HG02610 (cell line): ENCODE measurements around the gene SEMA3B.
"Not testable (repeated sequence)": the region's sequence is repeated elsewhere in the genome, so short reads cannot be mapped to it uniquely, and the experiment has no call there.

Experiments used
- ATAC-seq: cut with Tn5 transposase; IDR thresholded peaks from one replicate; pipeline ENCODE4 v1.9.1; 2021; ENCODE audit warnings: mild to moderate bottlenecking, moderate library complexity; ENCODE audit not compliant: unreplicated experiment

The SEMA3B gene

DNA sequence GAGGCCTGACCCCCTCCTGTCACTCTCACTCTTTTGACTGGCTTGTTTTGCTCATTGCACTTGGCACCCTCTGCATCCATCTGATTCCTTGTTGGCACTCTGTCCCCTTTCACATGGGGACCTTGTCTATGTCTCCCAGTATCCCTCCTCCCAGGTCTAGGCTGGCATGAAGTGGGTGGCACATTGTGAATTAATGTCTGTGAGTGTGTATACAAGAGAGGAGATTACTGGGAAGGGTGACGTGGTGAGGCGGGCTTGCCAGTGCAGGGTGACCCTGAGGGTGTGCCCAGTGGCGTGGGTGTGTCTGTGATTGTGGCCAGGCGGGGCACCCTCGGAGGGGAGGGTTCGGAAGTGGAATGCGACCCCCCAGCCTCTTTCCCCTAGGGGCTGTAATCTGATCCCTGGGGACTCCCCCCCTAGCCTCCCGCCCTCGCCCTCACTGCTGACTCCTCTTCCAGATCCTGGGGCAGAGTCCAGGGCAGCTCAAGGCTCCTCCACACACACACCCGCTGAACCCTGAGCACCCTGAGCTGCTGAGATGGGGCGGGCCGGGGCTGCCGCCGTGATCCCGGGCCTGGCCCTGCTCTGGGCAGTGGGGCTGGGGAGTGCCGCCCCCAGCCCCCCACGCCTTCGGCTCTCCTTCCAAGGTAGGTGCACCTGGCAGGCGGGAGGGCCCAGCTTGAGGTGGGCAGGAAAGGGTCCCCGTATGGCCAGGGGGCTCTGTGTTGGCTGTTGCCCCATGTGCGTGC lies at the start of gene SEMA3B:
SEMA3B (plus strand) TSS at position 445 of the 749 bp plus-strand sequence; CDS start at position 539, 94 bp downstream.
- no peak for ATAC-seq

DNA sequence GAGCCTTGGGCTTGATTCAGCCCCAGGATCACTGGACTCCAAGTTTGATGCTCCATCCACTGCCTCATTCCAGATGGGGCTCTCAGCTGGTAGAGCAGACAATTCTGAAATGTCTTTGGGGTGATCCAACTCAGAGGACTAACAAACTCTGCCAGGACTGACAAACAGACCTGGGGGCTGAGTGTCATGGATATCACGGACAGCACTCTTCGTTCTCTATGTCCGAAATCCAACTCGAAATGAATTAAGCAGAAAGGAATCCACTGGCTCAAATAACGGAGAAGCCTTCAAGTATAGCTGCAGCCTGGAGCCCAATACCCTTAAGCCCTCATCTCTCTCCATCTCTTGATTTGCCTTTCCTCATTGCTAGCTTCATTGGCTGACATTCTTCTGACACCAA lies 49.7 kb upstream of the SEMA3B start:
- no peak for ATAC-seq

DNA sequence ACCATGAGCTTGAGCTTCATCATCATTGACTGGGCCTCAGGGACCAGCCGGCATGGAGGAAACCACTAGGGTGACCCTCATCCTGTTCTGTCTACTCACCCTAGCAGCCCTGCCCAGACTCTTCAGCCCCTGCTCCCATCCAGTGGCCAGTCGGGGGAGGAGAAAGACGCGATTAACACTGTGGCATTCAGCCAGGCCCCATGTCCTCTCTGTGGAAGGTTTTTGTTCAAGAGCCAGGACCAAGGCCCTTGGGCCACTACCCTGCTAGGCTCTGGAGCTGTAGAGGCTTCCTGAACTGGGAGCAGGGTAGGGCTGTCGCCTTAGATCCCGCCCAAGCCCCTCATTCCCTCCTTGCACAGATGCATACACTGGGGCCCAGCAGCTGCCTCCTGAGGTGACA lies 48.8 kb upstream of the SEMA3B start:
- ATAC-seq = no peak

DNA sequence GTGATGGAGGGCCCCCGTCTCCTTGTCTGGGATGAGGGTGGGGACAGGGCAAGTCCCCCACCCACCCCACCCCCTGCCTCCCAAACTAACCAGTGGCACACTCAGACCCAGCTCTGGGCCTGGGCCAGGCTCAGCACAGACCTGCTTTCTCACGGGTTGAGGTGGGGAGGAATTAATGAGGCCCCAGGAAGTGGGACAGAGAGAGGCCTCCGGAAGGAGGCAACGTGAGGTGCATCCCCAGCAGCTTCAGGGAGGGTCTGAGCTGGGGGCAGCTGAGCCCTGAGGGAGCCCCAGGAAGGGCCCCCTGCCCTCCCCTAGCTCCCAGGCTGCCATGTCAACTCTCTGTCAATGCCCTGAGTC lies 47.9 kb upstream of the SEMA3B start:
- ATAC-seq = no peak

DNA sequence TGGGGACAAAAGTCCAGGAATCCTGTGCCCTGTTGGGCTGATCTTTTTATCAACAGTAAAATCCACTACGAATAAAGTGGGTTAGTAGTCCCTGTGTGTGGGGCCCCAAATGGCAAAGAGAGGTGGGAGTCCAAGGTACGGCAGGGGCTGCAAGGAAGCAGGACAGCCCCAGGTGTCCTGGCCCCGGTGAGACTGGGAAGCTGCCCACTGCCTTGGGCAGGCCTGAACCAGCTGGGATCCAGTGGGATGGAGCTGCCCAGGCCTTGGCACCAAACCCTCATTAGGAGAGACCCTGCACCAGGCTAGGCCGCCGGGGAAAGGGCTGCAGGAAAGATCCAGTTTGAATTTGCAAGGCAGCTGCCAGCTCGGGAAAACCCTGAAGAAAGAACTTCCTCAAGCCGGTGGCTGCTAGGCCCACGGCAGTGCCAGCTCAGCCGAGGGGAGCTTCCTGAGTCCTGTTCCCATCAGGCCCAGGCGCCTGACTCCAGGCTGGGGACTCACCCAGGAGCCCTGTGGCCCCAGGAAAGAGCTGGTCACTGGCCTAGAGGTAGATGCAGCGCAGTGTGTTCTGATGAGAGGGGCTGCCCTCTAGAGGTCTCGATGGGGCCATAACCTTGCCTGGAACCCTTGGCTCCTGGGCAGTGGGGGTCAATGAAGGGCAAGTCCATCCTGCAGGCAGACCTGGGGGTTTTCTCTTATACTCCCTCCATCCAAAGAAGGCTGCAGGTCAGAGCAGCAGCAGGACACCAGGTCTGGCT lies 47.4 kb upstream of the SEMA3B start:
- ATAC-seq = no peak

DNA sequence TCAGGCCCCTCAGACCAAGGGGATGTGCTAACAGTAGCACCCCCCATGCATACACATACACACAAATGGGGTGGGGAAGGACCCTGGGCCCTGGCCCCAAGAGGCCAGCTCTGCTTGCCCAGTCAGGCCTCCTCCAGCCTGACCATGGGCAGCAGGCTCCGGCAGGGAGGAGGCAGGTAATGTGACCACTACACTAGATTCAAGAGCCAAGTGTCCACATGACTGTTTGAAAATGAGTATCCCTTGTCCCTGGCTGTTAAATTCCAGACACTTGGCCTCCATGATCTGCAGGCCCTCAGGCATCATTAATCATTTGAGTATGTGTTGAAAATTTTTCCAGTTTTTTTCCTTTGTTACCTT lies 46.8 kb upstream of the SEMA3B start:
- ATAC-seq = no peak

DNA sequence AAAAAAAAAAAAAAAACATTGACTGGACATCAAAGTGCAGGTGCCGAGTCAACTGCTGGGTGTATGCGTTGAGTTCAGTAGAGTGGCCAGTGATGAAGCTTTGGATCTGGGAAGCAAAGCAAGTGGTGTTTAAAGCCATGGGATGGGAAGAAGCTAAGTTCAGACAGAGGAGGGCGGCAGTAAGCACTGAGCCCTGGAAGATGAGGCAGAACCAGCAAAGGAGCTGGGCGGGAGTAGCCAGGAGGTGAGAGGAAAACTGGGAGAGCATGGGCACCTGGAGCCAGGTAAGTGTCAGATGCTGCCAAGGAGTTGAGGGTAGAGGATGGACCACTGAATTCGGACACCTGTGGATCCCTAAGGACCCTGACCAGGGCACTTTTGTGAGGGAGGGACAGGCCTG lies 44.3 kb upstream of the SEMA3B start:
- no peak for ATAC-seq

DNA sequence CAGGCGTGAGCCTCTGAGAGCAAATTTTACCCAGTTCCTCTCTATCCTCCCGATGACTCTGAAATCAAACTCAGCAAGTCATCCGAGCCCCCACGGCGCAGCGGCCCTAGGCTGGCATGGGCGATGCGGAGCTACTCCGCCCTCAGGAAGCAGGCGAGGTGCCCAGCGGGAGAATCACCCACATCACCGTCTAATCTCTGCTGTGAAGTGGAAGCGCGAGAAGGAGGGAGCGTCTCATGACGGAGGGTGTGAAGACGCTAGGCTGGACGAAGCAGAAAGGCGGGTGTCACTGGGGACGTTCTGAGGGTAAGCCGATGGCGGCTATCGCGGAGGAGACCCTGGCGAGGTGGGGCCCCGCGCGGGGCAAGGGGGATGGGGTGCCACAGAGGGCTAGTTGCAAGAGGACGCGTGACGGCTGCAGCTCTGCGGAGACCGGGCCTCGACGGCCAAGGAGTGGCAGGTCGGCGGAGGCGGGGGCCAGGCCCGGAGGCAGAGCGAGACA lies 42.0 kb upstream of the SEMA3B start:
- no peak for ATAC-seq

DNA sequence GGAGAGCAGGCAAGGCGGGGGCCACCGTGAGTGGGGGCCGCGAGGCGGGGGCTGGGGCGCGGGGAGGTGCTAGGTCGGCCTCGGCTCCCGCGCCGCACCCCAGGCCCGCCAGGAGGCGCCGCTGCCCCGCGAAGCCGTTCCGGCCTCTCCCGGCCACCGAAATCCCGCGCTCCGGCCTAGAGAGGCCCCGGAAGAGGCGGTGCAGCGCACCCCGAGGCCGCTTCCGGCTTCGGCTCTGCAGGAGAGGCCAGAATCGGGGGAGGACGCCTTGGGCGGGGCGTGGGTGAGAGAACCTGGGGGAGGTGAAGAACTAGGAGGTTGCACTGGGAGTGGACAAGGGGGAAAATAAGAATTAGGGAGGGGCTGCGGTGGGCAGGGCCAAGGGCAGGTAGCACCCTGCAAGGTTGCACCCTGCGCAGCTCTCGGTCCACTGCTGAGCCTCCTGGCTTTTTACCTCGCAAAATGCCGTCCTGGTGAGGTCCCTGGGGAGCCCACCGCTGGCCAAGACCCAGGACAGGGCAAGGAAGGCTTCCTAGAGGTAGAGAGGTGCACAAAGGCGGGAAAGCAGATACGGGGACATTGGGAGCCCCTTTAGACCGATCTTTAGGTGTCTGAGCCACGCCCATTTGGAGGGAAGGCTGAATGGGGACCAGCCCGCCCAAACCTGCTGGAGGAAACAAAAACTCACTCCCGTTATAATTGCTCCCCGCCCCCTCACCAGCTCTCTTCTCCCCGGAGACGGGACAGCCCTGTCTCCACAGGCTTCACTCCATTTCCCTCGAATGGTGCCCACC lies 41.4 kb upstream of the SEMA3B start:
- peak; percentile 85 for ATAC-seq

DNA sequence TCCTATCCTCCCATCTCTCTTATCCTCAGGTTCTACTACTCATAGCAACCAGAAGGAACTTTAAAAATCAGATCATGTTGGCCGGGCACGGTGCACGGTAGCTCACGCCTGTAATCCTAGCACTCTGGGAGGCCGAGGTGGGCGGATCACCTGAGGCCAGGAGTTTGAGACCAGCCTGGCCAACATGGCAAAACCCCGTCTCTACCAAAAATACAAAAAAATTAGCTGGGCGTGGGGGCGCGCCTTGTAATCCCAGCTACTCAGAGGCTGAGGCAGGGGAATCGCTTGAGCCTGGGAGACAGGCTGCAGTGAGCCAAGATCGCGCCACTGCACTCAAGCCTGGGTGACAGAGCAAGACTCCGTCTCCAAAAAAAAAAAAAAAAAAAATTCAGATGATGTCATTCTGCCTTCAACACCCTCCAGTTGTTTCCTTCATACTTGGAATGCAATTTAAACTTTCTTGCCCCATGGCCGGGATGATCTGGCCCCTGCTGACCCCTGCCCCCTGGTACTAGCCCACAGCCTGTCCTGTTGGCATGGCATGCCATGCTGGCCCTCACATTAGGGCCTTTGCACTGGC lies 40.7 kb upstream of the SEMA3B start:
- not testable (repeated sequence) for ATAC-seq

DNA sequence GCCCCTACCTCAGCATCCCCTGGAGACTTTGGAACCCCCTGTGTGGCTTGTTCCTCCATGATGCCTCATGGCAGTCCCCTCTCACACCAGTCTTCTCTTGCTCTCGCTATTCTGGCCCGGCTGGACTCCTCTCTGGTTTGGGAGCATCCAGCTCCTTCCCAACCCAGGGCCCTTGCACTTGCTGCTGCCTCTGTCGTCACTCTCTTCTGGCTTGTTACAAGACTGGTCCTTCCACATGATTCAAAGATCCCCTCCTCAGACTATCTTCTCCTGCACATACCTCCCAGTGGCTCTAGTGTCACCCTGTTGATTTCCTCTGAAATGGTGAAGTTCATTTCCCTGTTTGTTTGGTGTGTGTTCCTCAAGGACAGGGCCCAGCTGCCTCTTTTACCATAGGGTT lies 39.5 kb upstream of the SEMA3B start:
- no peak for ATAC-seq

DNA sequence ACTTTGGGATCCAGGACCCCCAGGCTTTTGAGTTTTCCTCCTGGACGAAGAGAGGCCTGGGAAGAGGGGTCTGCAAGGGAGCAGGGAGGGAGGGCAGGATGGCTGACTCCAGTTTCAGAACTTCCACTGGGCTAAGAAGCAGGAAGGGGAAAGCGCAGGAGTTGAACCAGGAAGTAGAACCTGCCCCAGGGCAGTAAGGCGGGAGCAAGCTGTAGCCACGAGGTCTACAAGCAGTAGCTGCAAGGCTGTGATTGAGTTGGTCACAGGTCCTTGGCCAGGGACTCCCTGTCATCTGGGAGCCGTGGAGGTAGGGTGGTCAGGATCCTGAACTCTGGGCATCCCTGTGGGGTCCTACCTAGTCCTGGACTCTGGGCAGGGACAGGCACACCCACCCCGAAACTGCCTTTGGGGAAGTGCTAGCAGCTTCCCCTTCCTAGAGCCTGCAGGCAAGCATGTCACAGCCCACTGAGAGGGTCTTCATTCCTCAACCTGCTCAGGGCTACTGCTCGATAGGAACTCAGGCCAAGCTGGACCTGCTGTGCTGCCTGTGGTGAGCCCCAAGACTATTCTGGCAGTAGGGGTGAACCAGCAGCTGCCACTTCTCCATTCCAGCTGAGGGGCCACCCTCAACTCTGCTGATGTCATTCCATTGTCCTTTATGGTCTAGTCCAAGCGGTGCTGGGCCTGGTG lies 38.7 kb upstream of the SEMA3B start:
- ATAC-seq = no peak

DNA sequence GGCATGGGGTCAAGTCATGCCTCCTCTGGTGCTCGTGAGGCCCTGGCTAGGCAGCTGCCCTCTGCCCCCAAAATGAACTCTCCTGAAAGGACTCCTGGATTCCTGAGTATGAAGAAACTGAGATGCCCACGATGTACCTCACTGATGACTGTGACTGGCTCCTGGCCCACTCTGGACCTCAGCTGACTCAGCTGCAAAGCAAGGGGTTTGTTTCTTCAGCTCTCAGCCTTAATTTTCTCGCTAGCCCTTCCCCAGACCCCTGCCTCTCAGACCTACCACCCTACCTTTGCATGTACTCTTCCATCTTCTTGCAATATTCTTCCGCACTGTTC lies 38.2 kb upstream of the SEMA3B start:
- no peak for ATAC-seq

DNA sequence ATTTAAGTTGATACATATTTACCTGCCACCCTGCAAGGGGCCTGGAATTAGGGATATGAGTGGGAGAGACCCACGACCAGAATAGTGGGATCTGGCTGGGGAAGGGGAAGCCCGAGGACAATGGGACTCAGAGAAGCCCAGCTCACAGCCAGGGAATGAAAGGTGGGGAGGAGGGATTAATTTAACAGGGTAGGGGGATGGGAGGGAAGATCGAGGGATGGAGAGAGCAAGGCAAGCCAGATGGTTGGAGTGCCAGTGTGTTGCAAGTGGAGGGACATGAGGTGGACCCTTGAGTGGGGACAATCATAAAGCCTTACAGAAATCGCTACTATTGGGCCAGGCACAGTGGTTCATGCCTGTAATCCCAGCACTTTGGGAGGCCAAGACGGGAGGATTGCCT lies 37.4 kb upstream of the SEMA3B start:
- no peak for ATAC-seq

DNA sequence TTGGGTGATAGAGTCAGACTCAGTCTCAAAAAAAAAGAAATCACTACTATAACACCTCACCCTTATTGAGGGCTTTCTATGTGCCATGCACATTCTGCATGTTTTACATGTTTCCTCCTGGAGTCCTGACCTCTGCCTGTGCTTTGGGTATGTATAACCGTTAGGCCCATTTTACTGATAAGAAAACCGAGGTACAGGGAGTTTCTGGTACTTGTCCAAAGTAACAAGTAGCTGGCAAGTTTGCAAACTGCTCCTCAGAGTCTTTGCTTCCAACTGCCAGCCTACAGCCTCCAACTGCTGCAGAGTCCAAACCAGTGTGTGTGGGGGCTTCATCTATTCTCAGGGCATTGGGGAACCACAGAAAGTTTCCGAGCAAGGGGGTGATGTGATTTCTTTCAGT lies 36.6 kb upstream of the SEMA3B start:
- no peak for ATAC-seq

DNA sequence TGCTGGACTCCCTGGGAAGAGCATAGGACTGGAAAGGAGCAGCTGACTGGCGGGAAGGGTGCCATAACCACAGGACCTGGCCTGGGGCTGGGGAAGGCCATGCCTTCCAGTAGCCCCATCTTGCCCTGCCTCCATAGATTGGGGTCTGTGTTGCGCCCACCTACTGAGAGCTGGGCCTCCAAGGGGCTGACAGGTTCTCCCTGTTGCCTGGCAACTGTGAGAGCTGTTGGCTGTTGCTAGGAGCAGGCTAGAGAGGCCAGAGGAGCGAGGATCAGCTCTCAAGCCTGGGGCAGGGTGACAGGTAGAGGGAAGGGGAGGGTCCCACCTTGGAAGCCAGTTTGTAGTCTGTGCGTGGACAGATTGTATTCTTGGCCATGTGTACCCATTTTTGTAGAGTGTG lies 35.8 kb upstream of the SEMA3B start:
- no peak for ATAC-seq

DNA sequence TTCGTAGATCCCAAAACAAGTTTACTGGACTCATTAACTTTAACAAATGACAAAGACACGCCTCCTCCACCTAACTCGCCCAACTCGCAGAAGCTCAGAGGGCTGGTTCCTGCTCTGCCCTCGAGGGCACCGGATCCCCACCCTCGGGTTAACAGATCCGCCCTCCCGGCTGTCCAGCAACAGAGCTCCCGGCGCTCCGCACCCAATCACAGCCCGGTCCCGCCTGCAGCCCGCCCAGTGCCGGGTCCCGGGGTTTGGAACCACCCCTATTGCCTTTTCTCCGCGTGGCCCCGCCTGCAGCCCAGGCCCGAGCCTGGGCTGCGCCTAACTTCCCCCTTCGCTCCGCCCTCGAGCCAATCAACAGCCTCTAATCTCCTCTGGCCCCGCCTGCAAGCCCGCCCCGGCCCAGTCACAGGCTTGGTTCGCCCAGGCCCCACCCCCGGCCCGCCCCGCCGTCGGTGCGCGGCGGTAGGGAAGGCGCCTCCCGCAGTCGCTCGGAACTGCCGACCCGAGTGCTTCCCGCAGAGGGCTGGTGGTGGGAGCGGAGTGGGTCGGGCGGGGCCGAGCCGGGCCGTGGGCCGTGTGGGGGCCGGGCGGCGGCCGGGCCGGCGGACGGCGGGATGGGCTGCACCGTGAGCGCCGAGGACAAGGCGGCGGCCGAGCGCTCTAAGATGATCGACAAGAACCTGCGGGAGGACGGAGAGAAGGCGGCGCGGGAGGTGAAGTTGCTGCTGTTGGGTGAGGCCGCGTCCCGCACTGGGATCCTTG lies 33.0 kb upstream of the SEMA3B start, which contains the start of gene GNAI2:
GNAI2 (plus strand) TSS at position 489 of the 768 bp plus-strand sequence; CDS start at position 621, 132 bp downstream.
- ATAC-seq = peak; percentile 93

DNA sequence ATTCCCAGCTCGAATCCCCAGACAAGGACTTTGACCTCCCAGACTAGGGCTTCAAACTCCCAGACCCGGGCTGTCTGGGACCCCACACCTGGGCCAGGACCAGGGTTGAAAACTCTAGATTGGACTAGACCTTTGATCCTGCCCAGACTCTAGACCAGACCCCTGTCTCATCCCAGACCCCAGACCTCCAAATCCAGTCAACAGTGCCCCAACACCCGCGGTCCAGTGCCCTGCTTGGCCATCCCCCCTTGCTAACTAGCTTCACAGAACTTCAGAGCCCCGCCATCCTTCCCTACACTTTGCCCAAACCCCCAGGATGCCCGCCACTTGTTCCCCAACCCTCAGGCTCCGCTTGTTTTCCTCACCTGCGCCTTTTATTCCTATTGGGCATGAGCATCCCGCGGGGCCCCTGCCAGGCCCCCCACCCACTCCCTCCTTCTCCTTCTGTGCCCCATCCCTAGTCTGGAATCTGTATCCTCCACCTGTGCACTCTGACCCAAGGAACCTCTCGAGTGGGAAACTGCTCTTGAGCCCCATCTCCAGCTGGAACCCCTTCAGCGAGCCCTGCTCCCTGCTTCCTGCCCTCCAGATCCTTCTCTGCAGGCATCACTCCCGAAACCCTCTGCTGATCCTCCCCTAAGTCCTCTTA lies 32.3 kb upstream of the SEMA3B start:
- ATAC-seq = no peak

DNA sequence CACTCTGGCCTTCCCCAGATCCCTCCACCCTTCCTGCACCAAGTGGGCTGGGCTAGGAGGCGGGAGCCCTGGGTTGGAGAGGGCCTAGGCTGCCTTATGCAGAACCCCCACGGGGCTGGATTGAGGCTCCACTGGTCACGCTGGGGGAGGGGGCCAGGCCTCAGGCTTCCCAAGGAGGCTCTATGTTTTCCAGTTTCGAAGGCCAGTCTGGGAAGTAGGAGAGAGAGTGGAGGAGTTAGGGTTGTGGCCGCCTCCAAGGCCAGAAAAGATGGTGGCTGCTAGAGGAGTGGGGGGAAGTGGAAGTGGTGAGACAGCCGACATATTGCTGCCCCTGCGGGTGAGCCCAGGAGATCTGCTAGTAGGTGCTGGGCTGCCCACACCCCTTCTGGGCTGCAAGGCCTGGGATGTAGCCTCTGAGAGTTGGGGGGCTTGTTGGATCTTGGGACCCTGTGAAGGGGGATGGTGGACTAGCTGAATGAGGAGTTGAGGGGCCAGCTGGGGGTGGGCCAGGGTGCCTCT lies 31.8 kb upstream of the SEMA3B start:
- ATAC-seq = no peak
